Heart right ventricle (tissue), 16 donors: ENCODE results near the gene FAM47E. TPM values are rescaled to one million over a fixed set of nuclear protein-coding genes. Genes with fewer than 3 reads are reported as not detected.
A peak's percentile ranks its signal among the peaks of the same experiment; 100 is the strongest.
"Not testable (repeated sequence)": the region's sequence is repeated elsewhere in the genome, so short reads cannot be mapped to it uniquely, and the experiment has no call there.

Source experiments
- ATAC-seq, 8 donors: fragments of 200-7000 bp; cut with Tn5 transposase; one replicate each; pipeline ENCODE4 v1.9.1; 2020; ENCODE audit warnings: mild to moderate bottlenecking in 8 of 8, moderate library complexity in 8 of 8, moderate number of reproducible peaks in 1 of 8
- DNase-seq, 2 donors: peaks; one replicate each; pipeline ENCODE4 v3.0.0-alpha.2; 2020
- H3K27ac ChIP-seq, 10 donors: fragments of 200-600 bp; sonication (generic) in 2 of 10; one replicate each; pipeline versions ENCODE4 v1.5.0 to v1.8.0; 2020 to 2022; ENCODE audit warnings: mild to moderate bottlenecking in 3 of 10
- H3K27me3 ChIP-seq, 7 donors: fragments of 200-600 bp; one replicate each; pipeline ENCODE4 v1.8.0; 2021 to 2022; ENCODE audit warnings: mild to moderate bottlenecking in 2 of 7
- H3K36me3 ChIP-seq, 9 donors: fragments of 200-600 bp; sonication (generic) in 1 of 9; one replicate each; pipeline versions ENCODE4 v1.5.0 to v1.8.0; 2020 to 2022; ENCODE audit warnings: mild to moderate bottlenecking in 2 of 9
- H3K4me1 ChIP-seq, 9 donors: fragments of 200-600 bp; sonication (generic) in 1 of 9; one replicate each; pipeline versions ENCODE4 v1.5.0 to v1.8.0; 2020 to 2022; ENCODE audit warnings: mild to moderate bottlenecking in 4 of 9
- H3K4me3 ChIP-seq, 10 donors: fragments of 200-600 bp; sonication (generic) in 2 of 10; one replicate each; pipeline versions ENCODE4 v1.5.0 to v1.8.0; 2020 to 2022; ENCODE audit warnings: mild to moderate bottlenecking in 7 of 10, moderate library complexity in 2 of 10
- H3K9me3 ChIP-seq, 11 donors: fragments of 200-600 bp in 10 of 11; sonication (generic) in 2 of 11; one replicate each; pipeline versions ENCODE4 v1.5.0 to v1.8.0; 2013 to 2022; ENCODE audit warnings: mild to moderate bottlenecking in 2 of 11, control low read depth in 1 of 11, moderate library complexity in 1 of 11
- WGBS, 2 donors: extraction: QIAGEN DNeasy Blood & Tissue Kit; methylation state at CpG; one replicate each; pipeline ENCODE4 v1.1.7; 2013; ENCODE audit warnings: inconsistent platforms in 1 of 2; 5-methylcytosine and 5-hydroxymethylcytosine counted together
- intact Hi-C, 10 donors: fragments of 100-400 bp; cut with DNase I; formaldehyde crosslinking; loops; one replicate each; pipeline versions ENCODE4 v1.11.1 to v1.14.2; 2022
- polyA plus RNA-seq, 2 donors: library from polyadenylated mRNA; stranded (reverse); fragments of 200-250 nt; gene quantifications; one replicate each; pipeline ENCODE4 v1.2.3, GENCODE V29; 2013
- total RNA-seq, 10 donors: library from RNA; stranded (reverse); fragmentation: NEBNext Ultra II Directional in 3 of 10; extraction: Animal tissue kit (Norgen Biotek cat#: 25700) in 3 of 10; gene quantifications; one replicate each; pipeline versions ENCODE4 v1.2.1 to v1.2.4, GENCODE V29; 2021 to 2023
- TF ChIP-seq, protein P1 (sequence below), 9 donors: fragments of 200-600 bp; sonication (generic) in 2 of 9; IDR thresholded peaks; one replicate each; pipeline versions ENCODE4 v1.5.0 to v1.8.0; 2021 to 2022; ENCODE audit warnings: antibody characterized with exemption in 9 of 9, mild to moderate bottlenecking in 5 of 9, moderate library complexity in 1 of 9
- donor health status: Arrhythmogenic right ventricular cardiomyopathy.
- donor health status: ischemic (EF 13 %, LVEDD 7.1; RV severe dilation, severe dysfunction).
- donor health status: healthy with polysubstance abuse.
- donor health status: DM: no; HTN: yes; CAD: no.
- donor health status: DM: no; HTN: no; CAD: no.
- donor health status: ischemic (EF 25% LVEDD 6.9; RV normal size, moderate dysfunction).
- donor health status: ischemic (EF 25% LVEDD 5.7; RV mildly dilated, moderate dysfunction).
- donor health status: healthy.
- donor health status: DM: yes; HTN: yes; CAD: no.
- donor health status: Ischemic cardiomyopathy.
- donor health status: ischemic (EF 35%, LVEDD 5.7; RV mildly dilated, moderate dysfunction).
- donor health status: nonischemic (EF 11% LVEDD 7.7; RV severe dilation, severe dysfunction).
- donor health status: DM: yes; HTN: yes; CAD: no.
- donor health status: PGD.
- donor health status: ischemic (EF 29% LVEDD 5.4; RV normal size, mild dysfunction).
- donor health status: nonischemic (EF 23%, LVEDD 6.1; RV moderate dilation, normal function).

The FAM47E gene
- total and polyA plus RNA-seq, 12 donors: 0.68 to 6.3 (median 3.1) TPM

DNA sequence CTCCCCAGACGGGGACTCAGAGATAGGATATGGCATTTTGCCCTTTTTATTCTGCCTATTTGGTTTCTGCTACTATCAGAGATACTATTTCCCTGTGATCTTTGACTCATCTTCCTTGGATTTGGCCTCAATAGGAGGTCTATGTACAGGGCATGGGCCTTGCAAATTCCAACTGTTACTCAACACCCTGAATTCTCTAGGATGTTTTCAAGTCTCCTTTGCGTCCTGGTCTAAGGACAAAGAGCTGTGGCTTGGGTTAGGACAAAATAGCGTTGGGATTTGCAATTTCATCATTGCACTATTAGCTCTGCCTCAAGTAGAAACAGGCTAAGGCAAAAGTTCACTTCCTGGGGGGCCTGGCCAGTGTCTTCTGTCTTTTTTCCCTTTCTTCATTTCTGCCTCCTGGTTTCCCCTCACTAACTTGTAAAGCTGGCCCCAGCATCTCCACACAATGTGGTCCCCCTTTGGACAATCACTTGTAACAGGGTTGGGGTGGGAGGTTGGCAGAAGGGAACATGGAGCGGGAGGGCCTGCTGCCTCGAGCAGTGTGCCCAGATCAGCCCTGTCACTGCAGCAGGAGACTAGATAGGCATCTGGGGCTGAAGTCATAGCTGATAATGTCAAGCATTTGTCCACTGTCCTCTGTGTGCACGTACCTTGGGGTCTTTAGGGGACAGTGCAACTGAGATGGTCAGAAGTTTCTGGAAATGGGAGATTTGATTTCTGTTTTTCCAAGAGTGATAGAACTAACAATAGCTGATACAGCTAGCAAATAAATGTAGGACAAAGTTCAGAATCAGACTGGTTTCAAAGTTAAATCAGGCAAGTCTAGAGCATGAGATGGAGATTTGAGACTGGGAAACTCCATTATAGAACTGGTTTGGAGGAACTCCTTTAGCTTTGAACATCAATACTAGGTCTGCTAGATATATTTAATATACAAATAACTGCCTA, 29.2 kb downstream of the FAM47E start:
- TF ChIP-seq, protein P1, sequence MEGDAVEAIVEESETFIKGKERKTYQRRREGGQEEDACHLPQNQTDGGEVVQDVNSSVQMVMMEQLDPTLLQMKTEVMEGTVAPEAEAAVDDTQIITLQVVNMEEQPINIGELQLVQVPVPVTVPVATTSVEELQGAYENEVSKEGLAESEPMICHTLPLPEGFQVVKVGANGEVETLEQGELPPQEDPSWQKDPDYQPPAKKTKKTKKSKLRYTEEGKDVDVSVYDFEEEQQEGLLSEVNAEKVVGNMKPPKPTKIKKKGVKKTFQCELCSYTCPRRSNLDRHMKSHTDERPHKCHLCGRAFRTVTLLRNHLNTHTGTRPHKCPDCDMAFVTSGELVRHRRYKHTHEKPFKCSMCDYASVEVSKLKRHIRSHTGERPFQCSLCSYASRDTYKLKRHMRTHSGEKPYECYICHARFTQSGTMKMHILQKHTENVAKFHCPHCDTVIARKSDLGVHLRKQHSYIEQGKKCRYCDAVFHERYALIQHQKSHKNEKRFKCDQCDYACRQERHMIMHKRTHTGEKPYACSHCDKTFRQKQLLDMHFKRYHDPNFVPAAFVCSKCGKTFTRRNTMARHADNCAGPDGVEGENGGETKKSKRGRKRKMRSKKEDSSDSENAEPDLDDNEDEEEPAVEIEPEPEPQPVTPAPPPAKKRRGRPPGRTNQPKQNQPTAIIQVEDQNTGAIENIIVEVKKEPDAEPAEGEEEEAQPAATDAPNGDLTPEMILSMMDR (IDR thresholded peaks at IDR 0.05): no peak
- Histone ChIP-seq H3K36me3 (no peaks in the 10 kb centered on the region), H3K4me1 (peaks cover 0 to 10% (median 2%) of the 10 kb centered on the region in 9 donors), H3K4me3 (no peak overlapping the region), H3K9me3 (peaks cover 0 to 2% (median 0%) of the 10 kb centered on the region in 11 donors), H3K27me3 (no peaks in the 10 kb centered on the region), H3K27ac (no peak overlapping the region)
- intact Hi-C loops: no loop called here
- ATAC-seq: peak in 1 of 8 donors; percentile 44
- WGBS, 2 donors: 69 to 72% methylated on average over 6 of the region's 6 CpGs
- DNase-seq: no peak

DNA sequence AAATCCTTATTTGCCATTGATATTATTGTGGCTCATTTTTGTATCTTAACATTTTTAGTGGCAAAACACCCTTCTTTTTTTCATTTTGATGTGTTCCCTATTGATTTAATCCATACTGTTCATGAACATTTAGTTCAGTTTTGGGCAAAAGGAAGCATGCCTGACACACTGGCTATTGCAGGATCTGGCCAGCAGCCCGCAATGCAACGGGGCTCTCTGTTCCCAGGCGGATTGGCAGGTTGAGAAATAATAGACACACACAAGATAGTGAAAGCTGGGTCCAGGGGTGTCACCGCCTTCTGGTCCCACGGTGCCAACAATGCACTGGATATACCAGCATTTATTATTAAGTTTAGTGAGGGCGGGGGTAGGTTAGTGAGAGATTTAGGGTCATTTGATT, 30.1 kb downstream of the FAM47E start:
- H3K4me1 ChIP-seq: peaks cover 0 to 10% (median 2%) of the 10 kb centered on the region in 9 donors
- intact Hi-C loops, H3K36me3 ChIP-seq, H3K27ac ChIP-seq, H3K27me3 ChIP-seq, H3K9me3 ChIP-seq, H3K4me3 ChIP-seq: not testable (repeated sequence)
- 44 to 61% methylated on average over 6 of the region's 6 CpGs for WGBS, 2 donors
- peak in 1 of 8 donors; percentile 31 for ATAC-seq
- peak; percentile 11 to 29 for DNase-seq

DNA sequence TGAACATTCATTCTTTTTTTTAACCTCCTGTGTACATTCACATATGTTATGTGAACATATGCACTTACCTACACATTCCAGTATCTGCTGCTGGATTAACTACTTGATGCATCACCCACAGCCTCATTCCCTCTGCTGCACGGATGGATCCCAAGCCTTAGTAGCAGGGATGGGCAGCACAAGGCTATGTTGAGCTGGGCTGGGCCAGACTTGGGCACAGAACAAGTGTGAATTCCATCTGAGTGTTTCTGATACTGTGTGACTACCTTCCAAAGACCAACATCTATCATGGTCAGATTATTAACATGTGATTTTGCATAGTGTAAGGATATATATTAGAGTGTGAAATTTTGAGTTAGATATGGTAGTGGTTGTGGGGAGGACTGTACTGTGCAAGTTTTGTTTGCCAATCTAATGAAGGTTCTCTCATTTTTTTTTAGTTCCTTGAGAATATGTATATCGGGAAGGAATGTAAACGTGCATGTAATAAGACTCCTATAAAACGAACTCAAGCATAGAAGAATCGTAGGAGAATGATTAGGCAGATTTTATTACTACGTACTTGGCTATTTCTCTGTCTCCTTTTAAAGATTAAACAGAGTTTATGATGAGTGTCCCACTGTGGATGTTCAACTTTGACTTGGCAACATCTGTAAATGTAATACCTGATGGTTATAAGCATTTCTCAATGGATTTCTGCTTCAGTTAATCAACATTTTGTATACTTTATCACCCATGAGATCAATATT, 31.6 kb downstream of the FAM47E start:
- no peaks in the 10 kb centered on the region for H3K27me3 ChIP-seq
- DNase-seq: no peak

DNA sequence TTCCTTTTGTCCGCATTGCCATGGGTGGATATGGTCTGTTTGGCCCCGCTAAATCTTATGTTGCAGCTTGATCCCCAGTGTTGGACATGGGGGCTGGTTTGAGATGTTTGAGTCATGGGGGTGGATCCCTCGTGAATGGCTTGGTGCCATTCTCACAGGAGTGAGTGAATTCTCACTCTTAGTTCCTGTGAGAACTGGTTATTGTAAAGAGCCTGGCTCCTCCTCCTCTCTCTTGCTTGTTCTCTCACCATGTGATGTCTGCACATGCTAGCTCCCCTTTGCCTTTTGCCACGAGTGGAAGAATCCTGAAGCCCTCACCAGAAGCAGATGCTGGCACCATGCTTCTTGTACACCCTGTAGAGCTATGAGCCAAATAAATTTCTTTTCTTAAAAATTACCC, 32.4 kb downstream of the FAM47E start:
- Histone ChIP-seq H3K9me3 (peaks cover 0 to 9% (median 3%) of the 10 kb centered on the region in 11 donors), H3K4me3 (no peak overlapping the region), H3K4me1 (peaks cover 0 to 10% (median 2%) of the 10 kb centered on the region in 9 donors), H3K27me3 (no peaks in the 10 kb centered on the region), H3K36me3 (no peaks in the 10 kb centered on the region), H3K27ac (no peak overlapping the region)
- ATAC-seq (no peak), DNase-seq (no peak)
- 77 to 79% methylated on average over 4 of the region's 4 CpGs for WGBS, 2 donors
- intact Hi-C loops: no loop called here
- TF ChIP-seq, protein P1 (IDR thresholded peaks at IDR 0.05): no peak

More for the DNA sequence above, 31.6 kb downstream of the FAM47E start:
- Histone ChIP-seq H3K27ac (no peak overlapping the region), H3K4me1 (peaks cover 0 to 10% (median 2%) of the 10 kb centered on the region in 9 donors), H3K36me3 (no peaks in the 10 kb centered on the region), H3K4me3 (no peak overlapping the region), H3K9me3 (peaks cover 0 to 9% (median 3%) of the 10 kb centered on the region in 11 donors)
- no peak for ATAC-seq
- WGBS, 2 donors: 83 to 87% methylated on average over 6 of the region's 6 CpGs
- intact Hi-C loops: no loop called here
- TF ChIP-seq, protein P1 (IDR thresholded peaks at IDR 0.05): no peak

DNA sequence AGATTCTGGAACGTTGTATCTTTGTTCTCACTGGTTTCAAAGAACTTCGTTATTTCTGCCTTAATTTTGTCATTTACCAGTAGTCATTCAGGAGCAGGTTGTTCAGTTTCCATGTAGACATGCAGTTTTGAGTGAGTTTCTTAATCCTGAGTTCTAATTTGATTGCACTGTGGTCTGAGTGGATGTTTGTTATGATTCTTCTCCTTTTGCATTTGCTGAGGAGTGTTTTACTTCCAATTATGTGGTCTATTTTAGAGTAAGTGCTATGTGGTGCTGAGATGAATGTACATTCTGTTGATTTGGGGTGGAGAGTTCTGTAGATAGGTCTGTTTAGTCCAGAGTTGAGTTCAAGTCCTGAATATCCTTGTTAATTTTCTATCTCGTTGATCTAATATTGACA, 36.3 kb downstream of the FAM47E start:
- H3K27me3 ChIP-seq, H3K4me1 ChIP-seq, H3K9me3 ChIP-seq, ATAC-seq, DNase-seq, H3K36me3 ChIP-seq, H3K27ac ChIP-seq, H3K4me3 ChIP-seq, intact Hi-C loops: not testable (repeated sequence)
- WGBS, 2 donors: 81% methylated on average over 3 of the region's 3 CpGs
